ENCODE data around the gene ESRRB.
"Not testable (repeated sequence)": the region's sequence is repeated elsewhere in the genome, so short reads cannot be mapped to it uniquely, and the experiment has no call there.

ESRRB gene

GRCh38 chr14:76497550-76498462 is 121.9 kb downstream of the ESRRB start:
- no peak for DNase-seq (ENCODE audit: low read depth in 2 of 3, low spot score in 2 of 3)

DNA sequence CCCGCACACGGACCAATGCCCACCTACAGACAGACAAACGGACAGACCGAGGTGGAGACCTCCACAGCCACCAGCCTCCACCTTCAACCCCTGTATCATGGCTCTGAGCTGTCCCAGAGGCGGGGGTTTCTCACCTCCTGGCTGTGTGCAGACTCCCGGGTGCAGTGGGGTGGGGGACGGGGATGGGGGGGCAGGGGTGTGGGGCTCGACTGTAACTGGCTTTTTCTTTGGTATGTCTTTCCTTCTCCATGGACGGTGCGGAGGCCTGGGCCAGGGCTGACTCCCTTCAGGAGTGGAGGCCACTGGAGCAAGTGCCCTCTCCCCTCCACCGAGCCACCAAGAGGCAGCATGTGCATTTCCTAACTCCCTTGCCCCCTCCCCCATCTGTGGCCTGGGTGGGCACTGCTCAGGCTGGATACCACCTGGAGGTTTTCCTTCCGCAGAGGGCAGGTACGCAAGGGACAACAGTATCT is 122.6 kb downstream of the ESRRB start:
- DNase-seq (ENCODE audit: low read depth in 2 of 3, low spot score in 2 of 3) = no peak

GRCh38 chr14:76498976-76499375 is 123.0 kb downstream of the ESRRB start:
- DNase-seq (ENCODE audit: low read depth in 2 of 3, low spot score in 2 of 3) = no peak

DNA sequence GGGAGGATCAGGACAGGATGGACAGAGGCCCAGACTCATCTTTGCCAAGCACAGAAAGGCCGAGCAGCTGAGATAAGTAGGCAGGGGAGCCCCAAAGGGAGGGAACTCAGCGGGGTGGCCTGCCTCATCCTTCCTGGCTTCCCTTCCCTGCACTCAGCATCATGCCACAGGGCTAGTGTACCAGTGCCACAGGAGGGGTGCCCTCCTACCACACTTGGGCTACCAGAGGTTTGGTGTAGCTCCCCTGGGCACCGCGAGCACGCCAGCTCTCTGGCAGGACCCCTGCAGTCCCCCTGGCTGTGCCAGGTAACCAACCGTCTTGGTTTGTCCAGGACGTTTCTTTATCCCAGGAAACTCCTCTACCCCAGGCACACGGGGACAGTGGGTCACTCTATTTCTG is 123.5 kb downstream of the ESRRB start:
- DNase-seq (ENCODE audit: low read depth in 2 of 3, low spot score in 2 of 3) = no peak

- DNase-seq (ENCODE audit: low read depth in 2 of 3, low spot score in 2 of 3) = no peak
Observed at GRCh38 chr14:76500011-76500410, 124.1 kb downstream of the ESRRB start.

- no peak for DNase-seq (ENCODE audit: low read depth in 2 of 3, low spot score in 2 of 3)
Observed at GRCh38 chr14:76500480-76500879, 124.5 kb downstream of the ESRRB start.

GRCh38 chr14:76501156-76501720 is 125.3 kb downstream of the ESRRB start:
- DNase-seq (ENCODE audit: low read depth in 2 of 3, low spot score in 2 of 3) = no peak

DNA sequence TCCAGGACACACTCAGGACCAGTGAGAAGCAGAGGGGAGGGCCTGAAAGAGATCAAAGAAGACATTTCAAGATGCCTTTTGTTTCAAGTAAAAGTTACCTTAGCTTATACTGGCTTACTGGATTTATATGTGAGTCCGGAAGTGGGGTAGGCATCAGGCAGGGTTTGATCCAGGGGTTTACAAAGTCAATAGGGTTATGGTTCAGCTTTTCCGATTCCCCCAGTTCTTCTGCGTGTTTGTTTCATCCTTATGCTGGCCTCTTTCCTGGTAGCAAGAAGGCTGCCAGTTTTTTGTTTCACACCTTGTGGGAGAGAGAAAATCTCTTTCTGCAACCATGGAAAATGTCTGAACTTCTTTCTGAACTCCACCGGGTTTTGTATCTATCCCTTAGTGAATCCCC is 126.3 kb downstream of the ESRRB start:
- DNase-seq (ENCODE audit: low read depth in 2 of 3, low spot score in 2 of 3) = no peak

DNA sequence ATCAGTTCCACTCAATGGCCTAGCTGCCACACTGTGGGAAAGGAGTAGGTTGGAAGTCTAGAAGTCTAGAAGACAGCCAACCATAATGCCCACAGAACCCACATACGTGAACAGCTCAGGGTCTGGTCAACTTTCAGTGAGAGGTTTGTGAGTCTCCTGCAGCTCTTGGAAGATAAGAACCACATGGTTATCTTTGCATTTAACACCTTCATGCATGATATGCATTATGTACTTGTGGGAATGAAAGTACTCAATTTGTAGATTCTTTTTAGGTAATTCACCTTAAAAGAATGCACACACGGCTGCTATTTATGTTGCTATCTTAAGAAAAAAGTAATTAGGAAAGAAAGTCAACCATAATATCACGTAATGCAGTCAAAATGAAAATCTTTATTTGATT is 126.7 kb downstream of the ESRRB start:
- DNase-seq (ENCODE audit: low read depth in 2 of 3, low spot score in 2 of 3) = no peak

DNA sequence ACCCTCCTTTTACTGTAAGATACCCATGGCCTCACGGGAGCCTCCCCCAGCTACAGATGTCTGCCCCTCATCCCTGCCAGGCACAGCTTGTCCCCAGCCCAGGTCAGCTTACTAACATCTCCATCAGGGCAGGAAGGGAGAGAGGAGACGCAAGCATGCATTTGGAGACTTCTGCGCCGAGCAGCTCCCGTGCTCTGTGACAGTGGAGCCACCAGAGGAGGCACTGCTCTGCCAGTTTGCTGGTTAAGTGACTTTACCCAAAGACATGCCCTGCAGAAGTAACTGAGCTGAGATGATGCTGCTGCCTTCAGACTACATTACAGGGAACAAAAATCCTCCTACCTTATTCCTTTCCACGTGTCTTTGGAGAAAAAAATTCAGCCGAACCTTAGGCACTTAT is 133.4 kb downstream of the ESRRB start:
- no peak for DNase-seq (ENCODE audit: low read depth in 2 of 3, low spot score in 2 of 3)

DNA sequence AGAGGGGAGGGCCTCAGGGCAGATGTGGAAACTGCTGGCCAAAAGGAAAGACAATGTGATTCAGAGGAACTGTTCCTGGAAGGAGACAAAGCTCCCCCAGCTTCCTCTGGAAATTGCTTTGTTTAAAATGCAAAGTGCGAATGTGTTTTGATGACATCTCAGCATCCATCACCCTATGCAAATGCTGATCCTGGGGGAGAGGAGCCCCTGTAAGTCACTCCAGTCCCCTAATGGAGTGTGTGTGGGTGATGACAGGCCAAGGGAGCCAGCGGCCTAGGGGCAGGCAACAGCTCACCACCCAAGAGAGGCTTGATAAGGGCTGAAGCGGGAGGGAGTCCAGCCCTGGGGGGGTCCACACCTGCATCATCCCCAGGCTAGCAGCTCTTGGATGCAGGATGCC is 134.2 kb downstream of the ESRRB start:
- no peak for DNase-seq (ENCODE audit: low read depth in 2 of 3, low spot score in 2 of 3)

- DNase-seq (ENCODE audit: low read depth in 2 of 3, low spot score in 2 of 3) = no peak
Observed at GRCh38 chr14:76514213-76514998, 138.5 kb downstream of the ESRRB start.

DNA sequence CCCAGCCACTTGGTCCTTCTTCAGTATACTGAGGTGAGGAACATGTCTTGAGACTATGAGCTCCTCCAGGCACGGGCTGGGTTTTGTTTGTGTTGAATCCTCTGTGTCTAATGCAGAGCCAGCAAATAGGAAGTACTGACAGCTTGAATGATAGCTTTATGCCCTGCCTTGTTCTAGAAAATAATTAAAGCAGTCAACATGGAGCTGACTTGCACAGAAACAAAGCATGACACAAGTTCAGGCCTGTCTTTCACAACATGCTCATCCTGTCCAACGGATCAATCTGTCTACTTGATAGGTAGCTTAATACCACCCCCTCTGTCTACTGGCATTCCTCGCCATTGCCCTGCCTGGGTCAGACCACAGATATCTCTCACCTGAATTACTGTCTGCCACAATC is 140.9 kb downstream of the ESRRB start:
- DNase-seq (ENCODE audit: low read depth in 2 of 3, low spot score in 2 of 3) = no peak

DNA sequence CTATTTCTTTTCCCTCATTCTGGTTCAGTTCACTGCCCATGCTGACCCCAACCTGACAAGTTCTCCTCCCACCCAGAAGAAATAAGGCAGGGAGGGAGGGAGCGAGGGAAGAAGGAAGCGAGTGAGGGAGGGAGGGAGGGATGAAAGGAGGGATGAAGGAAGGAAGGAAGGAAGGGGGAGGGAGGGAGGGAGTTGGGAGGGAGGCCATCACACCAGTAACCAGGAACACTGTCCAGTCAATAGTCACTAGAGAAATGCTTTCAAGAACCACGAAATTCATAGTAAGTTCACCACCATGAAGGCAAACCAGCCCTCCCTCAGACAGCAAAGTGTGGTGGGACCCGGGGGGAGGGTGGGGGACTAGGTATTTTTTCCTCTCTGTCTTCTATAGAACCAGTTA is 142.4 kb downstream of the ESRRB start:
- no peak for DNase-seq (ENCODE audit: low read depth in 2 of 3, low spot score in 2 of 3)

DNA sequence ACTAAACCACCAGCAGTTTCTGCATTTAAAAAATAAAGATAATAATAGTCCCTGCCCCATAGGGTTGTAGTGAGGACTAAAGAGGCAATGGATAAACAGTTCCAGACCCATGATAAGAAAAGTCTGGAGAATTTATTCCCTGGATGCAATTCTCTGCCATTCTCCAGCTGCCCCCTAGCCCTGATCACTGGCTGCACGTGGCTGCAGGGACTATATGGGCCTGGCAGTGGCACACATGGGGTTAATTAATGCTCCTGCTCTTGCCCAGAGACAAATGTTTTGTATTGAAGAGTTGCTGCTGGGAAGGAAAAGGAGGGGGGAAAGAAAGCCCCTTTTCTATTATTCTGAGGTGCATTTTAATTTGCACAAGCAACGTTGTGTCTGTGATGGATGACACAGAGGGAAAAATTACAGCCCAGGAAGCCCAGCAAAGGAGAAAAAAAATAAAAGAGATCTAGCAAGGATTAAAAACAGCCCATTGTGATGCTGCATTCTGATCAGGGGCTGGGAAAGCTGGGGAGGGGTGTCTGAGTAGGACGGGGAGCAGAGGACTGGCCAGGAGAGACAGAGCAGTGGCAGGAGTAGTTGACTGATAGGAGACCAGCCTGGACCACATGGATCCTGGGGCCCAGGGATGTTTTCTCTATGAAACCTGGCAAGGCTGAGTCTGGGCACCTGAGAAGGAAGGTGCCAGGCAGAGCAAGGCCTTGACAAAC is 149.3 kb downstream of the ESRRB start:
- DNase-seq (ENCODE audit: low read depth in 2 of 3, low spot score in 2 of 3) = no peak

GRCh38 chr14:76531085-76531484 is 155.1 kb downstream of the ESRRB start:
- DNase-seq (ENCODE audit: low read depth in 2 of 3, low spot score in 2 of 3) = no peak

GRCh38 chr14:76531821-76532318 is 155.9 kb downstream of the ESRRB start:
- no peak for DNase-seq (ENCODE audit: low read depth in 2 of 3, low spot score in 2 of 3)

DNA sequence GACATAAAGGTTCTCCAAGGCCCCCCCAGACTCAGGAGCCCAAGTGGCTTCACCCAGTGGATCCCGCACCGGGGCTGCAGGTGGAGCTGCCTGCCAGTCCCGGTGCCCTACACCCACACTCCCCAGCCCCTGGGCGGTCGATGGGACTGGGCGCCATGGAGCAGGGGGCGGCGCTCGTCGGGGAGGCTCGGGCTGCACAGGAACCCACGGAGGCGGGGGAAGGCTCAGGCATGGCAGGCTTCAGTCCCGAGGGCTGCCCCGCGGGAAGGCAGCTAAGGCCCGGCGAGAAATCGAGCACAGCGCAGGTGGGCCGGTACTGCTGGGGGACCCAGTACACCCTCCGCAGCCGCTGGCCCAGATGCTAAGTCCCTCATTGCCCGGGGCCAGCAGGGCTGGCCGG is 160.7 kb downstream of the ESRRB start:
- not testable (repeated sequence) for DNase-seq (ENCODE audit: low read depth in 2 of 3, low spot score in 2 of 3)

DNA sequence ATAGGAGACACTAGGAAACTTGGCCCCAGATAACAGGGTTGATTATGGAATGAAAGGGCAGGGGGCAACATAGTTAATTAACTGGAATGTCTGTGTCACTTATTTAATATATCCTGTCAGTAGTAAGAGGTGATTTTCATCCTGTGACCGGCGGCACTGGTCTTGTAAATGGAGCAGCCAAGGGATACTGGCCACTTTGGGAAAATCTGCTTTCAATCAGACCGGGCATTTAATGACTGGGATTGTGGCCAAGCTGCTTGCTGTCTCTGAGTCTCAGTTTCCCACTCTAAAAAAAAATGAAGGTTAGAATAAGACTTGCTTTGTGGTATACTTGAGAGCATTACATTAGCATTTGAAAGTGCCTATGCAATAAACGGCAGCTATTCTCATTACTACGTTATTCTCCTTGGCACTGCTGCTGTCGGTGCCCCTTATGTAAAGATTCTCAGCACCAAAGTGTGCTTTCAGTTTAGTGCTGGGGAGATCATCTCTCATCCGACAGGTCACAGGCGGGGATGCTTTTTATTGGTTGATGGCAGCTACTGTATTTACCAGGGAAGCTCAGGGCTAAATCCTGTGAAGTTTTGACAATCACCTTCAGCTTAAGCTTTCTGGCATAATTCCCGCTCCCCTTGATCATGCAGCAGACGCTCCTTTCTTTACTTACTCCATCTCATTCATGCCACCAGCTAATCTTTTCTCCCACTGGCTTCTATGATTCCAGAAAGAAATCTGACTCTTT is 162.1 kb downstream of the ESRRB start:
- no peak for DNase-seq (ENCODE audit: low read depth in 2 of 3, low spot score in 2 of 3)

DNA sequence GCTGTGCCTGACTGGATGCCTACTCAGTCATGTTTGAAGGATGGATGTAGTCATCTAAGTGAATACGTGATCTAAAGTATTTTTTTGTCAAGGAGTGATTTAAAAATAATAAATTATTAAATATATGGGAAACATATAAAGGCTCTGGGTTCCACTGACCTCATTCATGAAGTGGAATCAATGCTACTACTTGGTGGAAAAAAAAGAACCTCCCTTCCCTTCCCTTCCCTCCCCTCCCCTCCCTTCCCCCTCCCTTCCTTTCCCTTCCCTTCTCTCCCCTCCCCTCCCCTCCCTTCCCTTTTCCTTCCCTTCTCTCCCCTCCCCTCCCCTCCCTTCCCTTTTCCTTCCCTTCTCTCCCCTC is 162.7 kb downstream of the ESRRB start:
- no peak for DNase-seq (ENCODE audit: low read depth in 2 of 3, low spot score in 2 of 3)
